NCI-H187 (cell line): ENCODE results near the gene OR2A42.
"Not testable (repeated sequence)": the region's sequence is repeated elsewhere in the genome, so short reads cannot be mapped to it uniquely, and the experiment has no call there.

ENCODE experiments used
- DNase-seq, 2 experiments: peaks; one replicate each; lab custom pipeline; 2025; lab: John Stamatoyannopoulos, UW

Gene OR2A42

DNA sequence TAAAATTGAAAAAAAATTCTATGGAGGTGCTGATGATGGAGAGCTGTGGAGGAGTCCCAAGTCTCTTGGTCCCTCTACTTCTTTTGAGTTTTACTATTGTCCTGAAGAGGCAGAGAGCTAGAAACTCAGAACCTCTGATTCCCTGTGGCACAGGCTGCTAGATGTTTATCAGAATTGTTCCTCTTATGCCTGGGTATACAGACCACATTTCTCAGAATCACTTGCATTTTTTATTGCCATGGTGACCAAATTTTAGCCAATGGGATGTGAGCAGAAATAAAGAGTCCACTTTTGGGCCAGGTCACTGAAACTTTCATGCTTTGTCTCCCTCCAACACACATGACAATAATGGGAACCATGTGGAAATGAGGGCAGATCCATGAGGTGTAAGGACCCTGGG, 15.7 kb downstream of the OR2A42 start:
- not testable (repeated sequence) for DNase-seq

DNA sequence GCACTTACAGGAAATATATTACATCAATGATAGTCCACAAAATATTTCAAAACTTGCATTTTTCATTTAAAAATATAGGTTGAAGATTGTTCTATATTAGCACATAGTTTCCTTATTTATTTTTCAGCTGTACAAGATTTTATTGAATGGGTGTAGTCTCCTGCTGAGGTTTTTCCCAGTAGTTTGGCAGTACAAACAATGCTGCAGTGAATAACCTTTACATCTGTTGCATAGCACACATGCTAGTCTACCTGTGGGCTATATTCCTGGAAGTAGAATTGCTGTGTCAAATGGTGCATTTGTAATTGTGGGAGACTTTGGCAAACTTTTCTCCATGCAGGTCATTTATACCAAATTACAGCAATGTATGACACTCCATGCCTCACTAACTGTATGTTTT, 18.9 kb downstream of the OR2A42 start:
- not testable (repeated sequence) for DNase-seq

DNA sequence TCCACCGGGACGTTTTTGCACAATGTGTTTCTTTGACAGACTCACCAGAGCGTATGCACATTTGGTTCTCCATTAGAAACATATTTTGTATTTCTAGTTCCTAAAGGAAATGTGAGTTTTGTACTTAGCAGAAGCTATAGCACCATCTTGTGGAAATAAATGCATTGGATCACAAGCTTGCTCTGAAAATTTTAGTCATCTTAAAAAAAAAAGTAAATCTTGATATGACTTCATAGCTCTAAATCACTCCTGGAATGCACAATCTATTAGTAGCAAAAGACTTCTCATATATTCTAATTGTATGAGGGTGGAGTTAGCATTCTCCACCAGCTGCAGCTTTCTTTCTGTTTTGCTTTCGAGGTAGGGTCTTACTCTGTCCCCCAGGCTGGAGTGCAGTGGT, 20.3 kb downstream of the OR2A42 start:
- DNase-seq, result not testable (repeated sequence)

DNA sequence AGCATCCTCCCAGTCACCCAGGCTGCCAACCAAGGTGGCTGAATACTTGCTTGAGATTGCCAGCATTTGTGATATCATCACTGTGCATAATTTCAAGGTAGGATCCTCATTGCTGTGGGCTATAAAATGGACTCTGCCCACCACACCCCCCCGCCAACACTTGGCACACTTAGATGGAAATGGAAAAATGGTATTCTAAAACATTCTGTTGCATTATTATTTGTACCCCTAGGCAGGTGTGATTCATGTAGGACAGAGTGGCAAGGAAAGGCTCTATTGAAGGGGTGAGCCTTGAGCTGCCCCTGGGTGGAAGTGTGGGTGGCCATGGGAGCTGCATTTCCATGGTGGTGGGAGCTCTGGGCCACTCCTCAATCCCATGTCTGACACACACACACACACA, 20.8 kb downstream of the OR2A42 start:
- DNase-seq, result not testable (repeated sequence)

DNA sequence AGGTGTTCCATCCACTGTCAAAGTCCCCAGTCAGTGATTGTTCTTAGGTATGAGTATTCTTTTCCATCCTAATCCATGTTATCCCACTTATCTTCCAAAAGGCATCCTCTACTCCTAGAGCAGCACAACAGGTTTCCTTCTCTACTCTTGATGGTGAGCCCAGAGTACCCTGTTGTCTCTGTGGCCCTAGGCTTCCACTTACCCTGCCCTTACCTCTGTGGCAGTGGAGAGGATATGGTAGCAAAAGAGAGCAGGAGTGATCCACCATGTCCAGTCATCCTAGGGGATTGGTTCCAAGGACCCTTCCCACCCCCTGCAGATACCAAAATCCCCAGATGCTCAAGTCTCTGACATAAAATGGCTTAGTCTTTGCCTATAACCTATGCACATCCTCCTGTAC, 22.2 kb downstream of the OR2A42 start:
- DNase-seq, result not testable (repeated sequence)

DNA sequence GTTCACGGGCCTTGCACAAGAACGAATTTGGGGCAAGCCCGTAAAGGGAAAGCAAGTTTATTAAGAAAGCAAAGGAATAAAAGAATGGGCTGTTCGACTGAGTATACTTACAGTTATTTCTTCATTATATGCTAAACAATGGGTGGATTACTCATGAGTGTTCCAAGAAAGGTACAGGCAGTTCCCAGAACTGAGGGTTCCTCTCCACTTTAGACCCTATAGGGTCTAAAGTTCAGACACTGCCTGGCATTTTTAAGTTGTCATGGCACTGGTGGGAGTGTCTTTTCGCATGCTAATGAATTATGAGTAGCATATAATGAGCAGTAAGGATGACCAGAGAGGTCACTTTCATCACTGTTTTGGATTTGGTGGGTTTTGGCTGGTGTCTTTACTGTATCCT, 34.1 kb downstream of the OR2A42 start:
- not testable (repeated sequence) for DNase-seq

DNA sequence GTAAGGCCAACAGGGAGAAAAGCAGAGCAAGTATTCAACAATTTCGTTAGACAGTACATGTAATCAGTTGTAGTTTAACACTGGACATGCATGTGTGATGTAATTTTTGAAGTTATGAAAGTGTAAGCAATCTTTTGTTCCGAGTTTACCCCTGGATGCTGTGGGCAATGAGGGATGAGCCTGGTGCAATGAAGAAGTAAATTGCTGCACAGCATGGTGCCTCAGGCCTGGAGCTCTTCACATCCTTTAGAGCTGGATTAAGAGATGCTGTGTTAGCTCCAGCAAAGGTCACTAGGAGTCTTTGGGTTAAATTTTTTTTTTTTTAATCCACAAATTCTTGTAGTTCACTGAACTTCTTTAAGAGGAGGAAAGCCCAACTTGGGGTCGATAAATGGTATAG, 36.3 kb downstream of the OR2A42 start:
- not testable (repeated sequence) for DNase-seq

DNA sequence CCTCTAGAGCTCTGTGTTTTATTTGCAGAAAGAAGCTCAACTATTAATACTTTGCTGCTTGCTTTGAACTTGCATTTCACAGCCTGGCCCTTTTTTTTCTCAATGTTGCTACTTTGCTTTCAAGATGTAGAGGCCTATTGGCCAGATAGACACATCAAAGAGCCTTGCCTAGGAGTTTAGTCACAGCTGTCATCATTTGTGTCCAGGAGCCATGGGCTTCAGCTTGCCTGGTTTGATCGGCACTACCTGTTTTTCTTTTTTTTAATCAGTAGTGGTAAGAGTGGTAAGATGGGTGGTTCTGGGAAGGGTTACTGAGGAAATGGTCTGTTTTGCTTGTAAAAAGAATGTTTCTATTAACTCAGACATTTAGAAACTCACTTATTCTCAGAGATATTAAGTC, 37.4 kb downstream of the OR2A42 start:
- not testable (repeated sequence) for DNase-seq

DNA sequence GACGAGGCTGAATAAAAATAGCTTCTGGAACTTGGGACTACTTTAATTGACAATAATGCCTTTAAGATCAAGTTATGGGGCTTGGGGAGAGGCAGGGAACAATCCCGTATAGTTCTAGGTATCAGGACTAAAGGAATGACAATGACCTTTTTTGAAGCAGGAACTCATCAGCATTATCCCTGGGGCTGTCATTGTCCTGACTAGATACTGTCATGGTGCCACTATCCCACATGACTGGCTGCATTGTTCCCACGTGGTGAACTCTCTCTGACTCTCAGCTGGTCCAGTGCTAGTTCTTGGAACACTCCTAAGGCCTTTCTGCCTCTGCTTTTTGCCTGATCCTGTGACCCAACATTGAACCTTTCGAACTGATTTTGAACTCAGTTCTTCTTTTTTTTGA, 40.5 kb downstream of the OR2A42 start:
- not testable (repeated sequence) for DNase-seq

DNA sequence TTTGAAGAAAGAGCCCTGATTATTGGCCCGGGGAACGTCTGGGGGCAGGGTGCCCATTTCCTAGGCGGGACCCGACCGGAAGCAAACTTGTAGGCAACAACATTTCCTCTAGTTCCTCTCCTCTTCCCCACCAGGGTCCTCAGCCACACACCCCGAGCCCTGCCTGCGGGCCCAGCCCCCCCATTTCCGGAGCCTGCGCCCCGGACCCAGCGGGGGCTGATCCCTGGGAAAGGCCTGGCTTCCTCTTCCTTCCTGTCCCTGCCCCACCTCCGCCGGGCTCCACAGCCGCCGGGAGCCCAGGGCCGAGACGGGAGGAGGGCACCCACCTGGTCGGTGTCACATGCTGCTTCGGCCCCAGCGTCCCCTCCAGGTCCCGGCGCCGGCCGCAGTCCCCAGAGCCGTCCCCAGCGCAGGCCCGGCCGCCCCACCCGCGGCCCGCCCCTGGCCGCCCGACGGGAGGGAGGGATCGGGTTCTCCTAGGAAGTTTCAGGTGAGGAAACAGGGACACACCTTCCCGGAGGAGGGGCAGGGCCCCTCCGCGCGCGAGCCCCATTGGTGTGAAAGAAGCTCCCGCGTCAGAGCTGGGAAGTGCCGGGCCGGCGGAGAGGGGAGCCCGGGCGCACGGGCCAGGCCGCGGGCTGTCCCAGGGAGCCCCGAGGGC, 44.1 kb downstream of the OR2A42 start, which contains the start of gene ARHGEF35:
TSS of gene ARHGEF35 (minus strand) at position 622 of the 661 bp plus-strand sequence. CDS start 7,450 bp downstream, outside the sequence.
- DNase-seq, result not testable (repeated sequence)

DNA sequence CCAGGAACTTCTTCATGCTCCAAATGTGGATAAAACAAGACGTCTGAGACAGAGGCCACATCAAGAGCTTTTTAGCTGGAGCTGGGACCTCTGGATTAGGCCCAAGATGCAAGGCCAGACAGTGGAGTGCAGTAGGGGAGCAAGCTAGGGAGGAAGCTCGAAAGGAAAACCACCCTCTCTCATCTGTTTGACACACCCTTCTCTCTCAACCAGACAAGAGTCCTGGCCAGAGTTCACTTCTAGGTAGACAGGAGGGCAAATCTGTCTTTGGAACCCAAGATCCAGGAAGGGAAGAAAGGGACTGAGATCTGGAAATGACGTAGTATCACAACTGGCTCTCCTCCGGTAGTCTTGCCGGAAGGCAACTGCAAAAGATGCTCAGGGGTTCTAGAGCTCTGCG, 45.0 kb downstream of the OR2A42 start:
- not testable (repeated sequence) for DNase-seq

DNA sequence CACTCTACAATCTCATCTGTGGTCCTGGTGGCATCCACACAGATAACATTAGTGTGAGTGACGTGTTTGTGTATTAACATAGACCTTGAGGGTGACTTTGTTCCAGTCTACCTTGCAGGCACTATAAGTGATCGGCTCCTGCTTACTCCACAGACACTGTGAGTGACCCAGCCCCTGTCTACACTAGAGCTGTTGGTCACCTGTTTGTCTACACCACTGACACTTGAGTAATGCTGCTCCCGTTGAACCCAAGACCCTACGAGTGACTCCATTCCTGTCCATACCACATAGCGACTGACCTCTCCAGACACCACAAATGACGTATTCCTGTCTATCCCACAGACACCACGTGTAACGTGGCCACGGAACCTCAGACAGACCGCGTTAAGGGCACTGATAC, 45.6 kb downstream of the OR2A42 start:
- not testable (repeated sequence) for DNase-seq

DNA sequence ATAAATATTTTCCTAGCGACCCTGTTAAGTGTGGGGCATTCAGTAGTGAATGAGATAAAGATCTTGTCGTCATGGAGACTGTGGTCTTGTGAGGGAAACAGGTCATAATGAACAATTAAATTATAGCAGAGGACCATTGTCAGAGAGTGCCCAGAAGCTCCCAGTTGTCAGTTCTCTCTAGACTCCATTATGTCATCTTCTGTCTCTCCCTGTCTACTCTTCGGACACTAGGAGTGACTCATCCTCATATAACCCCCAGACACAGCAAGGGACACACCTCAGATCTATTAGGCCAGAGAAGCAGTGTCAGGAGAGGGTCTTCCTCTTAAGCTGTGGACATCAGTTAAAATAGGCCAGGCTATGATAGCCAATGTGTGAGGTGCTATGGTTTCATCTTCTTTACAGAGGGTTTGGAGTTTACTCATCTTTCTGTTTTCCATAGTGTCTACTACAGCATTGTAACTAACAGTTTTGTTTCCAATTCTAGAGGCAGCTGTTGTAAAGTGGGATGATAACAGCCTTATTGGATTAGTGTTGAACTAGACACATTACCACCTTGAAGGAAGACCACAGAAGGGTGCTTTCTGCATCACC, 50.7 kb downstream of the OR2A42 start:
- DNase-seq, result not testable (repeated sequence)

DNA sequence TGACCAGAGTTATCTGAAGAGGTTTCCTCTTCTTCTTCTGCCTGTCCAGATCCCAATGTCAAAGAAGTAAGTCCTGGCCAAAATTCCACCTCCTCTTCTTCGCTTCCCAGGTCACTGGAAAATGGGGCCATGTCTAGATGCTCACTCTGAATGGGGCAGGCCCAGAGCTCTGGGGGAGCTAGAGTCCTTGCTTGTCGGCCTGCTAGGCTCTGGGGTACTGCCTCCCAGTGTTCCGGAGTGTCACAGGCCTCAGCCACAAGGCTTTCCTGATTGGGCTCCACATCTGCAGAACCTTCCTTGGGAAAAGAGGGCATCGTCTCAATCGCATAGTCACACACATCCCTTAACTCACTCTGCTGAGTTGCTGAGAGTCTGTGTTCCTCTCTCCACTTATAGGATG, 51.6 kb downstream of the OR2A42 start:
- DNase-seq, result not testable (repeated sequence)

DNA sequence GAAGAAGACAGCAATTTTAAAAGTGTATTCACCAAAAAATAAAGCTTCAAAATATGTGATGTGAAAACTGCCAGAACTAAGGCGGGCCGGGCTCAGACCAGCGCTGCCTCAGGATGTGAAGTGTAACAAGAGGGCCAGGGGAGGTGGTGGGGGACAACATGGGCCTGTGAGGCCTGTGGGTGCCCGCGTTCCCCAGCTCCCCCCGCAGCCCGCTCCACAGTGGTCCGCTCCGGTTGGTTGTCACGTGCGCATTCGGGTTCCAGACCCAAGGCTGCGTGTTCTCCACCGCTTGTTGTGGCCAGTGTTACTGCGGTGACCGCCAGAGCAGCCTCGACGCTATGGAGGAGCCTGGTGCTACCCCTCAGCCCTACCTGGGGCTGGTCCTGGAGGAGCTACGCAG, 56.2 kb downstream of the OR2A42 start, which contains the start of gene CTAGE4:
TSS of gene CTAGE4 (plus strand) at position 301 of the 400 bp plus-strand sequence. CDS start at position 339, 38 bp downstream.
- DNase-seq, result not testable (repeated sequence)

DNA sequence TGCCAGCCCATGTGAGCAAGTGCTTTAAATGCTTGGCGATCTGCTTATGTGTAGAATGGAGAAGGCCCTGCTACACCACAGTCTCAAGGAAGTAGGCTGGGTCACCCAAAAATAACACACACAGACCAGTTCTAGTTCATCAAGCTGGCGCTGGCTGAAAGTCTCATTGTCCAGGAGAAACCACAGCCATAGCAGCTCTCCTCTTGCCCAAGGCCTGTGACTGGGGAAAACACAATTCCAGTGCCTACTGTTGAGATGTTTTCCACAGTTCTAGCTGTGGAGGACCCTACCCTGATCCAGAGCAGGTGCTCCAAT, 60.3 kb downstream of the OR2A42 start:
- DNase-seq, result not testable (repeated sequence)

DNA sequence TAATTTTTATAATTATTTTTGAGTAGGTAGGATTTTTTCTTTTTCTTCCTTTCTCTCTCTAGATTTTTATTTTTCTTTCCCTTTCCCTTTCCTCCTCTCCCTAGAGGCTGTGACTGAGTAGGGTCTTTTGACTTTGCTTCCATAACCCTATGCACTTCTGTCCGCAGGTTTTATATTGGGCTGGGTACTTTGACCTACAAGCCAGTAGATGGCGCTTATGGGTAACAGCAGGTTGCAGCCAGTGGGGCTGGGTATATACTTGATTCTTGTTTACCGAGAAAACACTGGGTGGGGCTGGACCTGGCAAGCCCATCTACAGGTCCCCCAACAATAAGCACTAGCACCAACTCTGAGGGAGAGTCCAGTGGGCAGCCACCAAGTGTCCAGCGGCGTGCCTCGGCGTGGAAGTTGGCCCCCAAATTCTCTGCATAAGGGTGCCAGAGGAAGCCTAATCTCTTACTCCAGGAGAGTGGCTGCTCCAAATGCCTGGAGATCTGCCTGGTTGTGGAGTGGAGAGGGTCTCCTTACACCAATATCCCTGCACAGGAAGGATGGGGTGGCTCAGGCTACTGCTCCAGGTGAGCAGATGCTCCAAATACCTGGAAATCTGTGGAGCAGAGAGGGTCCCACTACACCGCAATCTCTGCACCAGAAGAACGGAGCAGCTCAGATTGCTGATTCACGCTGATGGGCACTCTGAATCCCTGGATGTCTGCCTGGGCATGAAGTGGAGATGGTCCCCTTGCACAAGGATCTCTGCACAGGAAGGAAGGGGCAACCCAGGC, 60.8 kb downstream of the OR2A42 start:
- not testable (repeated sequence) for DNase-seq
